ENCODE measurements around the gene DENND5B. TPM values are rescaled to one million over a fixed set of nuclear protein-coding genes. Genes with fewer than 3 reads are reported as not detected.
A peak's percentile ranks its signal among the peaks of the same experiment; 100 is the strongest.
"Not testable (repeated sequence)": the region's sequence is repeated elsewhere in the genome, so short reads cannot be mapped to it uniquely, and the experiment has no call there.

DENND5B gene
- total RNA-seq, 1 donor from 2014 or later, result 42.9 TPM

- peaks cover 71% of the 10 kb centered on the region for H3K4me1 ChIP-seq
- no peak for TF ChIP-seq CTCF (IDR thresholded peaks at IDR 0.05; ENCODE audit: borderline replicate concordance)
- intact Hi-C loops (cut with micrococcal nuclease), result no loop called here
- H3K4me3 ChIP-seq, result no peak overlapping the region
- H3K36me3 ChIP-seq, result no peaks in the 10 kb centered on the region
- H3K27me3 ChIP-seq (ENCODE audit: low read depth), result no peaks in the 10 kb centered on the region
- no peak for DNase-seq
- H3K27ac ChIP-seq (replicated peaks), result peak overlapping the region; percentile 24
- no peaks in the 10 kb centered on the region for H3K9me3 ChIP-seq (replicated peaks)
These were observed 15.9 kb downstream of the DENND5B start for GRCh38 chr12:31574803-31575575.

GRCh38 chr12:31574367-31574766, 16.6 kb downstream of the DENND5B start:
- H3K27me3 ChIP-seq (ENCODE audit: low read depth); DNase-seq; H3K9me3 ChIP-seq (replicated peaks); H3K27ac ChIP-seq (replicated peaks); H3K36me3 ChIP-seq; intact Hi-C loops (cut with micrococcal nuclease); H3K4me3 ChIP-seq: not testable (repeated sequence)
- peaks cover 71% of the 10 kb centered on the region for H3K4me1 ChIP-seq

GRCh38 chr12:31572900-31573600, 17.9 kb downstream of the DENND5B start:
- intact Hi-C loops (cut with micrococcal nuclease), result no loop called here
- Histone ChIP-seq H3K36me3 (no peaks in the 10 kb centered on the region), H3K27me3 (ENCODE audit: low read depth) (no peaks in the 10 kb centered on the region), H3K27ac (replicated peaks) (no peak overlapping the region), H3K4me3 (no peak overlapping the region), H3K9me3 (replicated peaks) (no peaks in the 10 kb centered on the region), H3K4me1 (peaks cover 69% of the 10 kb centered on the region)
- no peak for TF ChIP-seq CTCF (IDR thresholded peaks at IDR 0.05; ENCODE audit: borderline replicate concordance)
- DNase-seq, result no peak

GRCh38 chr12:31570880-31571279, 20.1 kb downstream of the DENND5B start:
- H3K27me3 ChIP-seq (ENCODE audit: low read depth), result no peaks in the 10 kb centered on the region
- no peak overlapping the region for H3K27ac ChIP-seq (replicated peaks)
- no peak for TF ChIP-seq CTCF (IDR thresholded peaks at IDR 0.05; ENCODE audit: borderline replicate concordance)
- no peaks in the 10 kb centered on the region for H3K36me3 ChIP-seq
- no peaks in the 10 kb centered on the region for H3K9me3 ChIP-seq (replicated peaks)
- no peak overlapping the region for H3K4me3 ChIP-seq
- intact Hi-C loops (cut with micrococcal nuclease), result no loop called here
- H3K4me1 ChIP-seq, result peaks cover 61% of the 10 kb centered on the region
- no peak for DNase-seq

GRCh38 chr12:31569517-31569916, 21.4 kb downstream of the DENND5B start:
- H3K4me3 ChIP-seq, result not testable (repeated sequence)

GRCh38 chr12:31568498-31568897, 22.4 kb downstream of the DENND5B start:
- no peaks in the 10 kb centered on the region for H3K27me3 ChIP-seq (ENCODE audit: low read depth)
- no peaks in the 10 kb centered on the region for H3K36me3 ChIP-seq
- intact Hi-C loops (cut with micrococcal nuclease), result no loop called here
- H3K27ac ChIP-seq (replicated peaks), result no peak overlapping the region
- H3K4me3 ChIP-seq, result no peak overlapping the region
- H3K9me3 ChIP-seq (replicated peaks), result no peaks in the 10 kb centered on the region
- H3K4me1 ChIP-seq, result peaks cover 37% of the 10 kb centered on the region
- no peak for TF ChIP-seq CTCF (IDR thresholded peaks at IDR 0.05; ENCODE audit: borderline replicate concordance)
- DNase-seq, result no peak

More at GRCh38 chr12:31569517-31569916, 21.4 kb downstream of the DENND5B start:
- intact Hi-C loops (cut with micrococcal nuclease); H3K27me3 ChIP-seq (ENCODE audit: low read depth); H3K9me3 ChIP-seq (replicated peaks); H3K27ac ChIP-seq (replicated peaks); H3K36me3 ChIP-seq; DNase-seq: not testable (repeated sequence)
- H3K4me1 ChIP-seq, result peaks cover 48% of the 10 kb centered on the region
